ENCODE results near the gene AGXT. TPM values are rescaled to one million over a fixed set of nuclear protein-coding genes. Genes with fewer than 3 reads are reported as not detected.

The AGXT gene
- total RNA-seq, 1 experiment from 2014 or later: not detected

DNA sequence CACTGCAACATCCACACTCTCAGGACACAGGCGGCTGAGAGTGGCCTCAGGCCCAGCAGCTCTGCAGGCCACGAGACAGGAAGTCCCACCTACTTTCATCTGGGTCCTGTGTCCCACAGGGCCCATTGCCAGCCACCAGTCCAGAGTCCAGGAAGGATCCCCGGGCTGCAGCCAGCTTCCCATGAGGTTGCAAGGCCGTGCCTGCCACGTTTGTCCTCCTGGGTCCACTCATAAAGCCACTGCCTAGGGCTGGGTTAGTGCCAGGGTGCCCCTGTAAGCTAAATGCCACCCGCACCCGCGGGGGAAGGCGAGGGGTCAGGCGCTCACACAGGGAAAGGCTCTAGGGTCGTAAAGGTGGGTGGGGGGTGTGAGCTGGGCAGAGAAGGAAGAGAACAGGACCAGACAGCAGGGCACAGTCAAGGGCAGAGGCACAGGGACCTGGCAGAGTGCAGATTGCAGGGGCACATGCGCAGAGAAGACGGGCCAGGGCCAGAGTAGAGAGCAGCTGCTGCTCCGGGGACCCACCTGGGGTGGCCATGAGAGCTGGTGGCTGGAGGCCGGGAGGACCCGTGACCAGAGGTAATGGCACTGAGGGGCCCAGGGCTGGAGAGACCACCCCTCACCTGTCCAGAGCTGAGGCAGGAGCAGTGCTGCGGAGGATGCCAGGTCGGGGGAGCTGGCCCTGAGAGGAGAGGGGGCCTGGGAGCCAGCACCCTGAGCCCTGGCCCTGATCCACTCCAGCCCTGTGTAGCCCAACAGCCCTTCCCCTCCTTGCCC is 8.0 kb downstream of the AGXT start:
- ChIA-PET POLR2A (ENCODE audit: low non-redundant PET) (no interaction called here), CTCF (no interaction called here)
- intact Hi-C loops (cut with micrococcal nuclease; ENCODE audit: unreplicated experiment): no loop called here
- Histone ChIP-seq H3K4me1 (ENCODE audit: insufficient read depth, low read length, poor library complexity, severe bottlenecking) (no peaks in the 10 kb centered on the region), H3K27me3 (replicated peaks; ENCODE audit: insufficient read depth, low read depth, low read length, poor library complexity) (no peaks in the 10 kb centered on the region), H3K4me3 (ENCODE audit: low read depth, low read length, poor library complexity, severe bottlenecking) (no peak overlapping the region), H3K36me3 (ENCODE audit: insufficient read depth, low read length, poor library complexity, severe bottlenecking) (no peaks in the 10 kb centered on the region), H3K27ac (ENCODE audit: low read depth, low read length, poor library complexity, severe bottlenecking) (no peak overlapping the region), H3K9me3 (ENCODE audit: low read depth, low read length, poor library complexity, severe bottlenecking) (no peaks in the 10 kb centered on the region)
- BruUV-seq (replicated peaks): no TSS peak
- no peak for DNase-seq (ENCODE audit: low spot score)
- no peak for TF ChIP-seq EZH2 (IDR thresholded peaks at IDR 0.05; ENCODE audit: borderline replicate concordance, low read depth, low read length, poor library complexity, severe bottlenecking)
- TF ChIP-seq, protein P1, sequence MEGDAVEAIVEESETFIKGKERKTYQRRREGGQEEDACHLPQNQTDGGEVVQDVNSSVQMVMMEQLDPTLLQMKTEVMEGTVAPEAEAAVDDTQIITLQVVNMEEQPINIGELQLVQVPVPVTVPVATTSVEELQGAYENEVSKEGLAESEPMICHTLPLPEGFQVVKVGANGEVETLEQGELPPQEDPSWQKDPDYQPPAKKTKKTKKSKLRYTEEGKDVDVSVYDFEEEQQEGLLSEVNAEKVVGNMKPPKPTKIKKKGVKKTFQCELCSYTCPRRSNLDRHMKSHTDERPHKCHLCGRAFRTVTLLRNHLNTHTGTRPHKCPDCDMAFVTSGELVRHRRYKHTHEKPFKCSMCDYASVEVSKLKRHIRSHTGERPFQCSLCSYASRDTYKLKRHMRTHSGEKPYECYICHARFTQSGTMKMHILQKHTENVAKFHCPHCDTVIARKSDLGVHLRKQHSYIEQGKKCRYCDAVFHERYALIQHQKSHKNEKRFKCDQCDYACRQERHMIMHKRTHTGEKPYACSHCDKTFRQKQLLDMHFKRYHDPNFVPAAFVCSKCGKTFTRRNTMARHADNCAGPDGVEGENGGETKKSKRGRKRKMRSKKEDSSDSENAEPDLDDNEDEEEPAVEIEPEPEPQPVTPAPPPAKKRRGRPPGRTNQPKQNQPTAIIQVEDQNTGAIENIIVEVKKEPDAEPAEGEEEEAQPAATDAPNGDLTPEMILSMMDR (conservative IDR thresholded peaks at IDR 0.05; ENCODE audit: low read depth, low read length): no peak

DNA sequence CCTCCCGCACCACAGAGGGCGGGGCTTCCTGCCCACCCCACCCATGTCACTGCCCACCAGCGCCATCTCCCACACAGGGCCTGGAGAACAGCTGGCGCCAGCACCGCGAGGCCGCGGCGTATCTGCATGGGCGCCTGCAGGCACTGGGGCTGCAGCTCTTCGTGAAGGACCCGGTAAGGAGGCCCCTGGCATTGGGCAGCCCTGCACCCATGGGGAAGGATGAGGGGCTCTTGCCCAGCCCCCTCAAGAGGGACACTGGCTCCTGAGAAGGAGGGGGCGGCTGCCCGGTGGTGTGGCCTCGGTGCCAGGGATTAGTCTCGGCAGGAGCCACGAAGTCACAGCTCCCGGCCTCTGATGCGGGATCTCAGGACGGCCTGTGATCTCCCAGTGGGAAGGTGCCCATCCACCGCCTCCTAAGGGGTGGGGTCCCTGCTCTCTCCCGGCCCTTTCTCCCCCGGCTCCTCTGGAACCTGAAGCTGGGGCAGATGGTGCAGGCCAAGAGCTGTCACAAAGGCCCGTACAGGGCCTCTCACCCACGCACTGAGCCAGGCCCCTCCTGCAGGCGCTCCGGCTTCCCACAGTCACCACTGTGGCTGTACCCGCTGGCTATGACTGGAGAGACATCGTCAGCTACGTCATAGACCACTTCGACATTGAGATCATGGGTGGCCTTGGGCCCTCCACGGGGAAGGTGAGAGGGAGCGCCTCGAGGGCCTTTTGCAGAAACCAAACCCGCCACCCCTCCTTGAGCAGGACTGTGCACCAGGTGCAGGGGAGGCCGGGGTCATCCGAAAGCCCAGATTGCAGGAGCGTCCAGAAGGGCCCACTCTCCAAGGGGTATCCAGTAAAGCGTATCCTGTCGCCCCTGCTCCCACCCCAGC is 9.1 kb downstream of the AGXT start:
- no peaks in the 10 kb centered on the region for H3K4me1 ChIP-seq (ENCODE audit: insufficient read depth, low read length, poor library complexity, severe bottlenecking)
- intact Hi-C loops (cut with micrococcal nuclease; ENCODE audit: unreplicated experiment): no loop called here
- TF ChIP-seq, protein P1 (conservative IDR thresholded peaks at IDR 0.05; ENCODE audit: low read depth, low read length): no peak
- no peak for TF ChIP-seq EZH2 (IDR thresholded peaks at IDR 0.05; ENCODE audit: borderline replicate concordance, low read depth, low read length, poor library complexity, severe bottlenecking)
- no peak overlapping the region for H3K27ac ChIP-seq (ENCODE audit: low read depth, low read length, poor library complexity, severe bottlenecking)
- H3K9me3 ChIP-seq (ENCODE audit: low read depth, low read length, poor library complexity, severe bottlenecking): no peaks in the 10 kb centered on the region
- ChIA-PET POLR2A (ENCODE audit: low non-redundant PET) (no interaction called here), CTCF (no interaction called here)
- no peaks in the 10 kb centered on the region for H3K36me3 ChIP-seq (ENCODE audit: insufficient read depth, low read length, poor library complexity, severe bottlenecking)
- H3K4me3 ChIP-seq (ENCODE audit: low read depth, low read length, poor library complexity, severe bottlenecking): no peak overlapping the region
- DNase-seq (ENCODE audit: low spot score): no peak
- H3K27me3 ChIP-seq (replicated peaks; ENCODE audit: insufficient read depth, low read depth, low read length, poor library complexity): no peaks in the 10 kb centered on the region
- BruUV-seq (replicated peaks): no TSS peak

DNA sequence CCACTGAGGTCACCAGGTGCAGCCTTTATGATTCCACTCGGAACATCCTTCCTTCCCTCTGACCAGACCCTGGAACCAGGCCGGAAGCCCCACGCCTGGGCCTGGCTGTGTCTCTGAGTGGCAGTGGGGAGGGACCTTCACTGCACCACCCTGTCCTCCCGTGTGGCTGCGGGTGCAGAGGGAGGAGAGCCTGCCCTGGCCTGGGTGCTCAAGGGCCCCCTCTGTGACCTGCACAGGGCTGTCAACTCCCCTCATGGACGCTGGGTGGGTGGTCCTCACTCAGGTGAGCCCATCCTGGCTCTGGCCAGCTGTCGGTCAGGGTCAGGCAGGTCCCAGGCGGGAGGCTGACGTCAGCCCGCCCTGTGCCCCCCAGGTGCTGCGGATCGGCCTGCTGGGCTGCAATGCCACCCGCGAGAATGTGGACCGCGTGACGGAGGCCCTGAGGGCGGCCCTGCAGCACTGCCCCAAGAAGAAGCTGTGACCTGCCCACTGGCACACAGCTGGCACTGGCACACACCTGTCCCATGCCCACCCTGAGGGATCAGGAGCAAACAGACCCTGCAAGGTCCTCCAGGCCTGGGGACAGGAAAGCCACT is 9.8 kb downstream of the AGXT start:
- no TSS peak for BruUV-seq (replicated peaks)
- Histone ChIP-seq H3K36me3 (ENCODE audit: insufficient read depth, low read length, poor library complexity, severe bottlenecking) (no peaks in the 10 kb centered on the region), H3K27ac (ENCODE audit: low read depth, low read length, poor library complexity, severe bottlenecking) (no peak overlapping the region), H3K4me3 (ENCODE audit: low read depth, low read length, poor library complexity, severe bottlenecking) (no peak overlapping the region), H3K27me3 (replicated peaks; ENCODE audit: insufficient read depth, low read depth, low read length, poor library complexity) (no peaks in the 10 kb centered on the region), H3K4me1 (ENCODE audit: insufficient read depth, low read length, poor library complexity, severe bottlenecking) (no peaks in the 10 kb centered on the region), H3K9me3 (ENCODE audit: low read depth, low read length, poor library complexity, severe bottlenecking) (no peaks in the 10 kb centered on the region)
- intact Hi-C loops (cut with micrococcal nuclease; ENCODE audit: unreplicated experiment): no loop called here
- ChIA-PET CTCF (no interaction called here), POLR2A (ENCODE audit: low non-redundant PET) (no interaction called here)
- no peak for DNase-seq (ENCODE audit: low spot score)
- TF ChIP-seq EZH2 (IDR thresholded peaks at IDR 0.05; ENCODE audit: borderline replicate concordance, low read depth, low read length, poor library complexity, severe bottlenecking): no peak
- TF ChIP-seq, protein P1 (conservative IDR thresholded peaks at IDR 0.05; ENCODE audit: low read depth, low read length): no peak
